Measurements from ENCODE around the gene KHK.

Gene KHK

DNA sequence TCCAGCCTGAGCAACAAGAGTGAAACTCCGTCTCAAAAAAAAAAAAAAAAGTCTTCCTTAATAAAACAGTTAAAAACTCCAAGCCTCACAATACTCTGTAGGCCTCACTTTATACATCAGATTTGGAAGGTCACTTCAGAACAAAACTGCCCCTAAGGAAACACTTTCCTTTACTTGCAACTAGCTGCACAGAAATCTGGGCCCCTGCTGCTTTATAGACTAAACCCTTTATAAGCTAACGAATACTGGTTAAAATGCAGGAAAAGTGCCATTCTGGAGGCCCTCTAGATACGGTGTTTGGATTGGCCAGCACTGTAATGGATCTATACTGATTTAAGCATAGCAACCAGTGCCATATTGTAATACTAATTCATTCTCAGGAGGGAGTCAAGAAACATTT lies 38.5 kb downstream of the KHK start:
- 0 out of 2 replicates have a peak, but pooled peaks cover 3% of the 10 kb centered on the region for H3K4me1 ChIP-seq (ENCODE audit: control insufficient read depth, insufficient read depth, low read length)
- POLR2A ChIA-PET: interaction anchor here (3.5 kb wide), 1 partner anchor 8 kb away, joined by 34 read pairs; the partner anchor contains the start of gene PREB
- H3K4me3 ChIP-seq (ENCODE audit: low read depth, low read length): no peak overlapping the region
- no peaks in the 10 kb centered on the region for H3K9me3 ChIP-seq (ENCODE audit: control insufficient read depth, insufficient read depth, low read depth, low read length)
- CTCF ChIA-PET: interaction anchor here (0.6 to 1.8 kb wide), 3 partner anchors 26 to 296 kb away, joined by 3 to 6 read pairs (median 3); no protein-coding TSS in a partner anchor
- TF ChIP-seq ZNF2 (tag by site-specific recombination; IDR thresholded peaks at IDR 0.05) (peak; percentile 79), SP3 (tag by site-specific recombination; IDR thresholded peaks at IDR 0.05) (no peak), ZBTB21 (tag by site-specific recombination; IDR thresholded peaks at IDR 0.05) (no peak), PRDM6 (tag by site-specific recombination; IDR thresholded peaks at IDR 0.05) (peak; percentile 49; the same call in 1 of the 2 replicates), ZNF132 (tag by site-specific recombination; IDR thresholded peaks at IDR 0.05; ENCODE audit: borderline replicate concordance) (no peak), ZNF354C (tag by site-specific recombination; IDR thresholded peaks at IDR 0.05; ENCODE audit: borderline replicate concordance, low read depth) (no peak), ZSCAN30 (tag by site-specific recombination; IDR thresholded peaks at IDR 0.05) (0 out of 2 replicates have a peak, but pooled peaks have one; percentile 40)
- TF ChIP-seq, protein P1, sequence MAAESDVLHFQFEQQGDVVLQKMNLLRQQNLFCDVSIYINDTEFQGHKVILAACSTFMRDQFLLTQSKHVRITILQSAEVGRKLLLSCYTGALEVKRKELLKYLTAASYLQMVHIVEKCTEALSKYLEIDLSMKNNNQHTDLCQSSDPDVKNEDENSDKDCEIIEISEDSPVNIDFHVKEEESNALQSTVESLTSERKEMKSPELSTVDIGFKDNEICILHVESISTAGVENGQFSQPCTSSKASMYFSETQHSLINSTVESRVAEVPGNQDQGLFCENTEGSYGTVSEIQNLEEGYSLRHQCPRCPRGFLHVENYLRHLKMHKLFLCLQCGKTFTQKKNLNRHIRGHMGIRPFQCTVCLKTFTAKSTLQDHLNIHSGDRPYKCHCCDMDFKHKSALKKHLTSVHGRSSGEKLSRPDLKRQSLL (tag by site-specific recombination; IDR thresholded peaks at IDR 0.05): no peak
- TF ChIP-seq, protein P2, sequence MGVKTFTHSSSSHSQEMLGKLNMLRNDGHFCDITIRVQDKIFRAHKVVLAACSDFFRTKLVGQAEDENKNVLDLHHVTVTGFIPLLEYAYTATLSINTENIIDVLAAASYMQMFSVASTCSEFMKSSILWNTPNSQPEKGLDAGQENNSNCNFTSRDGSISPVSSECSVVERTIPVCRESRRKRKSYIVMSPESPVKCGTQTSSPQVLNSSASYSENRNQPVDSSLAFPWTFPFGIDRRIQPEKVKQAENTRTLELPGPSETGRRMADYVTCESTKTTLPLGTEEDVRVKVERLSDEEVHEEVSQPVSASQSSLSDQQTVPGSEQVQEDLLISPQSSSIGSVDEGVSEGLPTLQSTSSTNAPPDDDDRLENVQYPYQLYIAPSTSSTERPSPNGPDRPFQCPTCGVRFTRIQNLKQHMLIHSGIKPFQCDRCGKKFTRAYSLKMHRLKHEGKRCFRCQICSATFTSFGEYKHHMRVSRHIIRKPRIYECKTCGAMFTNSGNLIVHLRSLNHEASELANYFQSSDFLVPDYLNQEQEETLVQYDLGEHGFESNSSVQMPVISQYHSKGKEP (tag by site-specific recombination; IDR thresholded peaks at IDR 0.05): peak; percentile 74
- TF ChIP-seq, protein P3, sequence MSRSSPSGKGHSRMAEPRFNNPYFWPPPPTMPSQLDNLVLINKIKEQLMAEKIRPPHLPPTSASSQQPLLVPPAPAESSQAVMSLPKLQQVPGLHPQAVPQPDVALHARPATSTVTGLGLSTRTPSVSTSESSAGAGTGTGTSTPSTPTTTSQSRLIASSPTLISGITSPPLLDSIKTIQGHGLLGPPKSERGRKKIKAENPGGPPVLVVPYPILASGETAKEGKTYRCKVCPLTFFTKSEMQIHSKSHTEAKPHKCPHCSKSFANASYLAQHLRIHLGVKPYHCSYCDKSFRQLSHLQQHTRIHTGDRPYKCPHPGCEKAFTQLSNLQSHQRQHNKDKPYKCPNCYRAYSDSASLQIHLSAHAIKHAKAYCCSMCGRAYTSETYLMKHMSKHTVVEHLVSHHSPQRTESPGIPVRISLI (tag by site-specific recombination; IDR thresholded peaks at IDR 0.05): no peak
- H3K36me3 ChIP-seq (ENCODE audit: control insufficient read depth in 2 of 2, insufficient read depth in 1 of 2, low read length in 2 of 2): peaks cover 0 to 16% of the 10 kb centered on the region in 2 experiments; a peak in 1 of 3 replicates
- no peak overlapping the region for H3K27ac ChIP-seq (ENCODE audit: extremely low read depth, low read depth, low read length)

- no peak overlapping the region for H3K4me3 ChIP-seq (ENCODE audit: low read depth, low read length)
- H3K9me3 ChIP-seq (ENCODE audit: control insufficient read depth, insufficient read depth, low read depth, low read length): no peaks in the 10 kb centered on the region
- no peak for TF ChIP-seq ZNF24 (tag by site-specific recombination; IDR thresholded peaks at IDR 0.05)
- TF ChIP-seq ZNF830 (tag by site-specific recombination; IDR thresholded peaks at IDR 0.05; ENCODE audit: low read depth): no peak
- no peak for TF ChIP-seq ZNF292 (tag by site-specific recombination; IDR thresholded peaks at IDR 0.05; ENCODE audit: borderline replicate concordance, low read depth)
- TF ChIP-seq TCF7L2 (IDR thresholded peaks at IDR 0.05; ENCODE audit: borderline replicate concordance, low read depth, low read length): no peak
- no peak overlapping the region for H3K27ac ChIP-seq (ENCODE audit: extremely low read depth, low read depth, low read length)
- POLR2A ChIA-PET: interaction anchor here (0.7 to 3.5 kb wide), 3 partner anchors 7 to 65 kb away, joined by 4 to 34 read pairs (median 7); partner anchors contain the start of gene PREB
- peaks cover 0 to 28% of the 10 kb centered on the region in 2 experiments; a peak in 2 of 3 replicates for H3K36me3 ChIP-seq (ENCODE audit: control insufficient read depth in 2 of 2, insufficient read depth in 1 of 2, low read length in 2 of 2)
- CTCF ChIA-PET: interaction anchor here (0.6 kb wide), 1 partner anchor 27 kb away, joined by 3 read pairs; no protein-coding TSS in a partner anchor
- H3K4me1 ChIP-seq (ENCODE audit: control insufficient read depth, insufficient read depth, low read length): 0 out of 2 replicates have a peak, but pooled peaks cover 3% of the 10 kb centered on the region
Measured at GRCh38 chr2:27126252-27126710, 39.7 kb downstream of the KHK start.
